ENCODE data around the gene TLE1. TPM values are rescaled to one million over a fixed set of nuclear protein-coding genes. Genes with fewer than 3 reads are reported as not detected.

TLE1 gene
- total and polyA plus RNA-seq, 8 donors: 23.7 to 136 (median 58.7) TPM

DNA sequence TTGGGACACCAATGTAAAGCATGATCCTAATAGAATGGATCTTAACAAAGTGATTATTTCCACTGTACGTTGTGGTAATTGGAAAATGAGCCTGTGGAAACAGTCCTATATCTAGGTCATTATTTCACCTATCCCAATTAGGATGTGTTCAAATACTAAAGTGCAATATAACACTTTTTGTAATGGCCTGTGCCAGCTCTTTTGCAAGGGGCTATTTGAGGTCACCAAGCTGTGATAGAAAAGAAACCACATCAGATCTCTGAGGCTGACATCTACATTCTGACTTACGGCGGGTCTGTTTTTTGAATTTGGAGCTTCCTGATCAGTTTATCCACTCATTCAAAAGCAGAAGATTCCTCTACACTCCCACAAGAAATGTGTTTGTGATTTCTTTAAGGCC lies 150.0 kb downstream of the TLE1 start:
- no peak overlapping the region for H3K27ac ChIP-seq
- no peaks in the 10 kb centered on the region for H3K36me3 ChIP-seq
- no peaks in the 10 kb centered on the region for H3K9me3 ChIP-seq
- no peak for DNase-seq
- TF ChIP-seq, protein P1, sequence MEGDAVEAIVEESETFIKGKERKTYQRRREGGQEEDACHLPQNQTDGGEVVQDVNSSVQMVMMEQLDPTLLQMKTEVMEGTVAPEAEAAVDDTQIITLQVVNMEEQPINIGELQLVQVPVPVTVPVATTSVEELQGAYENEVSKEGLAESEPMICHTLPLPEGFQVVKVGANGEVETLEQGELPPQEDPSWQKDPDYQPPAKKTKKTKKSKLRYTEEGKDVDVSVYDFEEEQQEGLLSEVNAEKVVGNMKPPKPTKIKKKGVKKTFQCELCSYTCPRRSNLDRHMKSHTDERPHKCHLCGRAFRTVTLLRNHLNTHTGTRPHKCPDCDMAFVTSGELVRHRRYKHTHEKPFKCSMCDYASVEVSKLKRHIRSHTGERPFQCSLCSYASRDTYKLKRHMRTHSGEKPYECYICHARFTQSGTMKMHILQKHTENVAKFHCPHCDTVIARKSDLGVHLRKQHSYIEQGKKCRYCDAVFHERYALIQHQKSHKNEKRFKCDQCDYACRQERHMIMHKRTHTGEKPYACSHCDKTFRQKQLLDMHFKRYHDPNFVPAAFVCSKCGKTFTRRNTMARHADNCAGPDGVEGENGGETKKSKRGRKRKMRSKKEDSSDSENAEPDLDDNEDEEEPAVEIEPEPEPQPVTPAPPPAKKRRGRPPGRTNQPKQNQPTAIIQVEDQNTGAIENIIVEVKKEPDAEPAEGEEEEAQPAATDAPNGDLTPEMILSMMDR (IDR thresholded peaks at IDR 0.05): no peak
- no peak for TF ChIP-seq EP300 (IDR thresholded peaks at IDR 0.05)
- no peak for TF ChIP-seq POLR2A (IDR thresholded peaks at IDR 0.05)
- no peak for TF ChIP-seq POLR2AphosphoS5 (IDR thresholded peaks at IDR 0.05)
- H3K4me1 ChIP-seq: peaks cover 0 to 11% (median 4%) of the 10 kb centered on the region in 4 donors
- WGBS, 5 donors: 80 to 86% (median 84%) methylated on average over 3 of the region's 3 CpGs
- intact Hi-C loops (cut with DNase I; ENCODE audit: low total_unique reads): no loop called here
- H3K4me3 ChIP-seq: no peak overlapping the region
- H3K27me3 ChIP-seq: no peaks in the 10 kb centered on the region

- Histone ChIP-seq H3K27me3 (no peaks in the 10 kb centered on the region), H3K27ac (no peak overlapping the region), H3K4me1 (peaks cover 0 to 11% (median 4%) of the 10 kb centered on the region in 4 donors), H3K4me3 (no peak overlapping the region), H3K36me3 (no peaks in the 10 kb centered on the region), H3K9me3 (no peaks in the 10 kb centered on the region)
- no peak for DNase-seq
- 80 to 83% (median 80%) methylated on average over 6 of the region's 6 CpGs for WGBS, 5 donors
- TF ChIP-seq, protein P1 (IDR thresholded peaks at IDR 0.05): no peak
- TF ChIP-seq EP300 (IDR thresholded peaks at IDR 0.05): no peak
- TF ChIP-seq POLR2AphosphoS5 (IDR thresholded peaks at IDR 0.05): no peak
- TF ChIP-seq POLR2A (IDR thresholded peaks at IDR 0.05): no peak
- intact Hi-C loops (cut with DNase I; ENCODE audit: low total_unique reads): no loop called here
Measured at GRCh38 chr9:81538890-81539289, 150.5 kb downstream of the TLE1 start.

DNA sequence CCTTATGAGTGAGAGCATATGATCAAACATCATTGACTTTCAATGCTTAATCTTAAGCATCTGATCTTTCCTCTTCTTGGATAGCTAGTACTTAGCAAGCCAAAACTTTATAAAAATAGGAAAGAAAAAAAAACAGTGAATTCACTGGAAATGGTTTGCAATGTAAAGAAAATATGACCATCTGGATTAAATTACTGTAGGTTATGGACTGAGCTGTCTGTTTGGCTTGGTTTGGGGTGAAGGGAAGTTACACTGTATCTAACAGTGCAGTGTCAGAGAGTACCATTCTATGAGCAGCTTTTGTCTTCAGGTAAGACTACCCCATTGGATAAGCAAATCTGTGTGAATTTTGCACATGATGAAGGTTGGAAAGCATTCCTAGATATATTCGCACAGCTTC lies 151.4 kb downstream of the TLE1 start:
- no peak overlapping the region for H3K4me3 ChIP-seq
- intact Hi-C loops (cut with DNase I; ENCODE audit: low total_unique reads): no loop called here
- WGBS, 5 donors: 89 to 97% (median 94%) methylated on average over 1 of the region's 1 CpG
- no peak for DNase-seq
- no peaks in the 10 kb centered on the region for H3K36me3 ChIP-seq
- H3K9me3 ChIP-seq: no peaks in the 10 kb centered on the region
- no peak for TF ChIP-seq EP300 (IDR thresholded peaks at IDR 0.05)
- no peak for TF ChIP-seq POLR2AphosphoS5 (IDR thresholded peaks at IDR 0.05)
- no peak for TF ChIP-seq POLR2A (IDR thresholded peaks at IDR 0.05)
- TF ChIP-seq, protein P1 (IDR thresholded peaks at IDR 0.05): no peak
- no peak overlapping the region for H3K27ac ChIP-seq
- no peaks in the 10 kb centered on the region for H3K27me3 ChIP-seq
- H3K4me1 ChIP-seq: peaks cover 0 to 11% (median 4%) of the 10 kb centered on the region in 4 donors

GRCh38 chr9:81536242-81537025 lies 152.9 kb downstream of the TLE1 start:
- intact Hi-C loops (cut with DNase I; ENCODE audit: low total_unique reads): no loop called here
- H3K4me1 ChIP-seq: peaks cover 0 to 11% (median 4%) of the 10 kb centered on the region in 4 donors
- WGBS, 5 donors: 88 to 91% (median 90%) methylated on average over 9 of the region's 9 CpGs
- H3K27ac ChIP-seq: no peak overlapping the region
- H3K27me3 ChIP-seq: no peaks in the 10 kb centered on the region
- DNase-seq: no peak
- no peaks in the 10 kb centered on the region for H3K36me3 ChIP-seq
- H3K4me3 ChIP-seq: no peak overlapping the region
- H3K9me3 ChIP-seq: no peaks in the 10 kb centered on the region
- TF ChIP-seq, protein P1 (IDR thresholded peaks at IDR 0.05): no peak
- no peak for TF ChIP-seq POLR2A (IDR thresholded peaks at IDR 0.05)
- TF ChIP-seq POLR2AphosphoS5 (IDR thresholded peaks at IDR 0.05): no peak
- TF ChIP-seq EP300 (IDR thresholded peaks at IDR 0.05): no peak

Measured in stomach (tissue), 9 donors.